ENCODE measurements around the gene CDS2. TPM values are rescaled to one million over a fixed set of nuclear protein-coding genes. Genes with fewer than 3 reads are reported as not detected.

Gene CDS2
- polyA plus RNA-seq, 1 donor from 2014 or later: 66.7 TPM

GRCh38 chr20:5136096-5136495 lies 9.3 kb downstream of the CDS2 start:
- peaks cover 6% of the 10 kb centered on the region for H4K20me1 ChIP-seq (ENCODE audit: insufficient read depth)
- H3K27ac ChIP-seq (ENCODE audit: low read length): no peak overlapping the region
- H3K9ac ChIP-seq (ENCODE audit: low read length): no peak overlapping the region
- H3K9me3 ChIP-seq (ENCODE audit: low read length): no peaks in the 10 kb centered on the region
- no peaks in the 10 kb centered on the region for H3K27me3 ChIP-seq (ENCODE audit: insufficient read depth, low read depth, low read length)
- TF ChIP-seq SMC3 (conservative IDR thresholded peaks at IDR 0.05; ENCODE audit: poor library complexity): no peak
- no peak for TF ChIP-seq RAD21 (conservative IDR thresholded peaks at IDR 0.05)
- TF ChIP-seq EZH2 (IDR thresholded peaks at IDR 0.05; ENCODE audit: borderline replicate concordance, insufficient read depth, low read length, poor library complexity, severe bottlenecking): no peak
- TF ChIP-seq TAF1 (IDR thresholded peaks at IDR 0.05; ENCODE audit: low read depth): no peak
- no peak for TF ChIP-seq CTCF (IDR thresholded peaks at IDR 0.05; ENCODE audit: poor library complexity, severe bottlenecking)
- no peak for TF ChIP-seq EP300 (conservative IDR thresholded peaks at IDR 0.05; ENCODE audit: poor library complexity, severe bottlenecking)
- TF ChIP-seq REST (IDR thresholded peaks at IDR 0.05; ENCODE audit: borderline replicate concordance): no peak
- no peak for TF ChIP-seq POLR2AphosphoS5 (IDR thresholded peaks at IDR 0.05)
- no peaks in the 10 kb centered on the region for H3F3A ChIP-seq (ENCODE audit: insufficient read depth, low read length, poor library complexity, severe bottlenecking)
- H2AFZ ChIP-seq (ENCODE audit: low read depth, low read length): no peak overlapping the region
- no peak overlapping the region for H3K4me3 ChIP-seq (ENCODE audit: low read length)
- peaks cover 81% of the 10 kb centered on the region for H3K79me2 ChIP-seq (replicated peaks; ENCODE audit: insufficient read depth, low read length)
- H3K9me2 ChIP-seq (ENCODE audit: insufficient read depth, low read length): no peaks in the 10 kb centered on the region
- H3K4me2 ChIP-seq (ENCODE audit: low read length): no peak overlapping the region
- no peaks in the 10 kb centered on the region for H3K36me3 ChIP-seq (ENCODE audit: insufficient read depth, low read length)

- H3K9ac ChIP-seq (ENCODE audit: low read length): no peak overlapping the region
- H3K4me3 ChIP-seq (ENCODE audit: low read length): no peak overlapping the region
- peaks cover 6% of the 10 kb centered on the region for H4K20me1 ChIP-seq (ENCODE audit: insufficient read depth)
- H3F3A ChIP-seq (ENCODE audit: insufficient read depth, low read length, poor library complexity, severe bottlenecking): no peaks in the 10 kb centered on the region
- H3K79me2 ChIP-seq (replicated peaks; ENCODE audit: insufficient read depth, low read length): peaks cover 67% of the 10 kb centered on the region
- no peak overlapping the region for H2AFZ ChIP-seq (ENCODE audit: low read depth, low read length)
- H3K9me3 ChIP-seq (ENCODE audit: low read length): no peaks in the 10 kb centered on the region
- H3K27ac ChIP-seq (ENCODE audit: low read length): no peak overlapping the region
- no peaks in the 10 kb centered on the region for H3K9me2 ChIP-seq (ENCODE audit: insufficient read depth, low read length)
- no peak overlapping the region for H3K4me2 ChIP-seq (ENCODE audit: low read length)
- no peaks in the 10 kb centered on the region for H3K36me3 ChIP-seq (ENCODE audit: insufficient read depth, low read length)
- TF ChIP-seq REST (IDR thresholded peaks at IDR 0.05; ENCODE audit: borderline replicate concordance) (no peak), EZH2 (IDR thresholded peaks at IDR 0.05; ENCODE audit: borderline replicate concordance, insufficient read depth, low read length, poor library complexity, severe bottlenecking) (no peak), RAD21 (conservative IDR thresholded peaks at IDR 0.05) (no peak), TAF1 (IDR thresholded peaks at IDR 0.05; ENCODE audit: low read depth) (no peak)
- no peaks in the 10 kb centered on the region for H3K27me3 ChIP-seq (ENCODE audit: insufficient read depth, low read depth, low read length)
Measured at GRCh38 chr20:5140195-5140594, 13.4 kb downstream of the CDS2 start.
